ENCODE results near the gene CPT1B. TPM values are rescaled to one million over a fixed set of nuclear protein-coding genes. Genes with fewer than 3 reads are reported as not detected.

Gene CPT1B
- total and polyA plus RNA-seq, 2 of the 8 experiments (the other 6 are each of a cell fraction or from before 2014, with no cell fraction given): 34.2 to 36.2 TPM

DNA sequence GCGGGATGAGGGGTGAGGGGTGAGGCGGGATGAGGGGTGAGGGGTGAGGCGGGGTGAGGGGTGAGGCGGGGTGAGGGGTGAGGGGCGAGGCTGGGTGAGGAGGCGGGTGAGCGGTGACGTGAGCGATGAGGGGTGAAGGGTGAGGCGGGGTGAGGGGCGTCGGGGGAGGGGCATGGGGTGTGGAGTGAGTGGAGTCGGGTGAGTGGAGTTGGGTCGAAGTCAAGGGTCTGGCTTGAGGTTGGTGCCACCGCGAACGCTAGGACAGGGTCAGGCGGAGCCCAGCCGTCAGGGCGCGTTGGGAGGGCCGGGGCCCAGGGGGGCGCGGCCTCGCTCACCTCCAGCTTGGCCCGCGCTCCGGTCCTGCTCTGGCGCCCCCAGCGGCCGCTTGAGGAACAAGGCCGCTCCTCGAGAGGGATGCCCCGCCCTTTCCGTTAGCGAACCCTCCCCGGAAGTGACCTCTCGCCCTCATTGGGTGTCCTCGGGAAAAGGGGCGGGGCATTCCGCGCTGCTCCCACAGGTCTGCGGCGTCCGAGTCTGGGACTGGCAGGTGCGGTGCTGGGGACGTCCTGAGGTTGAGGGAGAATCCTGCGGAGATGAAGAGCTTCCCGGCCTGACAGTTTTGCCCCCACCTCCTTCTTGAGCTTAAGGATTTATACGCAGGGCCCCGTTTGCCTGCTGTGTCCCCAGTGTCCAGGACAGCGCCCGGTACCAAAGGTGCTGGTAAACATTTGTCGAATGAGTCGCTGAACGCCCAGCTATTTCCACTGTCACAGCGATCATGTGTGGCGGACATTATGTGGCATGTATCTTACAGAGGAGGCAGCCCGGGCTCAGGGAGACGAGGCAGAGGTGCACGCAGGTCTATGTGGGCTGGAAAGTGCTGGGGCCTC, 15.5 kb downstream of the CPT1B start, which contains the start of gene SYCE3:
Gene SYCE3 (minus strand): TSS at position 397 of the 890 bp plus-strand sequence. CDS start 6,514 bp downstream, outside the sequence.
- Histone ChIP-seq H2AFZ (ENCODE audit: low read length) (peak within 1 kb of the TSS; percentile 47; the same call in 1 of the 2 replicates), H3K36me3 (ENCODE audit: control insufficient read depth in 2 of 4, insufficient read depth in 4 of 4, low read length in 3 of 4) (no peaks in the 10 kb centered on the region; a peak in 1 of 8 replicates), H3K56ac (replicated peaks; ENCODE audit: insufficient read length, low read depth, low read length) (no peak within 1 kb of the TSS), H3K79me2 (ENCODE audit: control insufficient read depth in 1 of 2, insufficient read depth in 2 of 2, low read length in 2 of 2) (no peaks in the 10 kb centered on the region), H3K9ac (replicated peaks in 1 of 4; ENCODE audit: extremely low read depth in 1 of 4, low read depth in 3 of 4, low read length in 3 of 4) (peak within 1 kb of the TSS in 1 of 4 experiments; percentile 8; a peak in 1 of 7 replicates), H3K79me1 (ENCODE audit: low read depth, low read length) (no peaks in the 10 kb centered on the region), H3K14ac (ENCODE audit: insufficient read length) (no peak within 1 kb of the TSS), H4K8ac (ENCODE audit: extremely low read depth, insufficient read depth, low read length) (no peak within 1 kb of the TSS; the same call in 1 of the 2 replicates), H3K4ac (replicated peaks; ENCODE audit: insufficient read length, low read depth, low read length) (no peak within 1 kb of the TSS), H2BK120ac (replicated peaks; ENCODE audit: low read depth, low read length) (no peak within 1 kb of the TSS), H3K27me3 (replicated peaks in 1 of 4; ENCODE audit: control insufficient read depth in 3 of 4, extremely low read depth in 1 of 4, insufficient read depth in 3 of 4, low read length in 3 of 4) (peaks cover 0 to 5% (median 3%) of the 10 kb centered on the region in 4 experiments; a peak in 5 of 7 replicates), H3K9me3 (ENCODE audit: insufficient read depth in 2 of 2, low read depth in 1 of 2, low read length in 1 of 2) (no peaks in the 10 kb centered on the region), H4K5ac (ENCODE audit: insufficient read length, low read depth, low read length) (no peak within 1 kb of the TSS), H2BK5ac (ENCODE audit: low read depth, low read length) (no peak within 1 kb of the TSS), H3K23me2 (ENCODE audit: low read depth, low read length) (peaks cover 3% of the 10 kb centered on the region; the same call in 1 of the 2 replicates), H3K27ac (ENCODE audit: low read depth, low read length) (no peak within 1 kb of the TSS), H4K20me1 (replicated peaks in 1 of 2; ENCODE audit: control insufficient read depth in 1 of 2, insufficient read depth in 2 of 2, low read length in 2 of 2) (no peaks in the 10 kb centered on the region), H2BK20ac (ENCODE audit: low read length) (no peak within 1 kb of the TSS), H3K23ac (ENCODE audit: insufficient read length) (no peak within 1 kb of the TSS), H3K4me2 (ENCODE audit: insufficient read depth in 1 of 2, low read depth in 2 of 2, low read length in 2 of 2) (peak within 1 kb of the TSS; percentile 72 to 95), H3K4me1 (replicated peaks in 1 of 4; ENCODE audit: control insufficient read depth in 3 of 4, insufficient read depth in 4 of 4, low read length in 3 of 4) (peaks cover 0 to 3% (median 0%) of the 10 kb centered on the region in 4 experiments; a peak in 2 of 7 replicates), H2BK12ac (ENCODE audit: low read depth, low read length) (0 out of 2 replicates have a peak within 1 kb of the TSS, but pooled peaks have one; percentile 19), H4K91ac (replicated peaks; ENCODE audit: insufficient read length, low read length) (no peak within 1 kb of the TSS), H3K18ac (ENCODE audit: extremely low read depth, low read length) (no peak within 1 kb of the TSS; the same call in 1 of the 2 replicates), H3K4me3 (ENCODE audit: extremely low read depth in 1 of 4, insufficient read depth in 2 of 4, low read depth in 3 of 4, low read length in 4 of 4) (peak within 1 kb of the TSS; percentile 33 to 77 (median 71); a peak in 7 of 8 replicates), H2BK15ac (ENCODE audit: low read length) (no peak within 1 kb of the TSS), H2AK5ac (ENCODE audit: low read depth, low read length) (no peak within 1 kb of the TSS)
- WGBS, 2 experiments (ENCODE audit: extremely low coverage in 1 of 2, insufficient coverage in 1 of 2, insufficient read length in 1 of 2, insufficient replicate concordance in 2 of 2, low coverage in 1 of 2, low lambda C conversion rate in 2 of 2, missing lambda C conversion rate in 1 of 2): 3% methylated on average over 25 of the region's 61 CpGs; no CpG with 5 or more reads in 1 of the 2 experiments
- CTCF ChIA-PET (ENCODE audit: partially characterized antibody): interaction anchor here (0.6 to 4.8 kb wide), 34 partner anchors 10 to 344 kb away, joined by 3 to 84 read pairs (median 4); partner anchors contain the start of genes CPT1B, KLHDC7B, SCO2 and SHANK3
- DNase-seq (ENCODE audit: low read depth in 1 of 2, low spot score in 2 of 2): peak; percentile 88 to 100
- POLR2A ChIA-PET (ENCODE audit: partially characterized antibody): interaction anchor here (1.4 to 5.4 kb wide), 4 partner anchors 10 to 37 kb away, joined by 7 to 37 read pairs (median 12); partner anchors contain the start of genes CHKB, CPT1B and SCO2
- FAIRE-seq: no peak
- TF ChIP-seq FOSL1 (IDR thresholded peaks at IDR 0.05; ENCODE audit: insufficient read depth, low read depth, low read length) (no peak), TEAD4 (IDR thresholded peaks at IDR 0.05; ENCODE audit: low read depth, low read length) (peak; percentile 42; the same call in 1 of the 2 replicates), EGR1 (IDR thresholded peaks at IDR 0.05; ENCODE audit: borderline replicate concordance, low read depth, low read length) (no peak), SP4 (IDR thresholded peaks at IDR 0.05; ENCODE audit: low read length) (peak; percentile 88), ZNF274 (IDR thresholded peaks at IDR 0.05; ENCODE audit: borderline replicate concordance, extremely low read depth, low read length) (no peak)
